Tibial artery (tissue), 4 donors: ENCODE results near the gene ADNP.

Source experiments
- DNase-seq, 2 donors: peaks; one replicate each; pipeline ENCODE4 v3.0.0-alpha.2; 2019
- H3K27ac ChIP-seq, 2 donors: fragments of 200-600 bp; sonication (generic) in 1 of 2; 1 replicate in 1 of 2; 2 replicates in 1 of 2; pipeline ENCODE4 v1.5.1; 2018 to 2019; ENCODE audit warnings: mild to moderate bottlenecking in 1 of 2
- H3K27me3 ChIP-seq, 2 donors: fragments of 200-600 bp; sonication (generic) in 1 of 2; one replicate each; pipeline versions ENCODE4 v1.5.1 to v1.6.0; 2016 to 2019
- H3K36me3 ChIP-seq, 3 donors: fragments of 200-600 bp; sonication (generic) in 2 of 3; one replicate each; pipeline ENCODE4 v1.5.1; 2016 to 2019; ENCODE audit warnings: mild to moderate bottlenecking in 2 of 3
- H3K4me1 ChIP-seq, 4 donors: fragments of 200-600 bp; sonication (generic) in 2 of 4; 1 replicate in 3 of 4; 2 replicates in 1 of 4; pipeline ENCODE4 v1.5.1; 2016 to 2019
- H3K4me3 ChIP-seq, 2 donors: fragments of 200-600 bp; sonication (generic) in 1 of 2; 1 replicate in 1 of 2; 2 replicates in 1 of 2; pipeline ENCODE4 v1.5.1; 2018 to 2019; ENCODE audit warnings: mild to moderate bottlenecking in 2 of 2
- H3K9me3 ChIP-seq, 3 donors: fragments of 200-600 bp; sonication (generic) in 1 of 3; one replicate each; pipeline ENCODE4 v1.5.1; 2016 to 2019
- CTCF ChIP-seq, 2 experiments: fragments of 200-600 bp in 1 of 2; fragments of 450-650 bp in 1 of 2; IDR thresholded peaks; one replicate each; pipeline ENCODE4 v1.5.1; 2017 to 2019; ENCODE audit warnings: antibody characterized with exemption in 2 of 2, mild to moderate bottlenecking in 1 of 2, moderate library complexity in 1 of 2
- intact Hi-C: fragments of 100-400 bp; cut with DNase I; formaldehyde crosslinking; loops from one replicate; pipeline ENCODE4 v1.15.0; 2023; ENCODE audit warnings: low total_unique reads

ADNP gene

GRCh38 chr20:50948132-50948785, 17.0 kb upstream of the ADNP start:
- DNase-seq = no peak
- intact Hi-C loops = no loop called here
- Histone ChIP-seq H3K27ac (no peak overlapping the region), H3K27me3 (no peaks in the 10 kb centered on the region), H3K4me3 (no peak overlapping the region), H3K36me3 (peaks cover 80 to 85% (median 83%) of the 10 kb centered on the region in 3 donors), H3K9me3 (no peaks in the 10 kb centered on the region), H3K4me1 (no peaks in the 10 kb centered on the region)
- no peak for TF ChIP-seq CTCF (IDR thresholded peaks at IDR 0.05)

- no peak for TF ChIP-seq CTCF (IDR thresholded peaks at IDR 0.05)
- Histone ChIP-seq H3K36me3 (peaks cover 76 to 95% (median 90%) of the 10 kb centered on the region in 3 donors), H3K9me3 (no peaks in the 10 kb centered on the region), H3K4me3 (no peak overlapping the region), H3K27me3 (no peaks in the 10 kb centered on the region), H3K4me1 (no peaks in the 10 kb centered on the region), H3K27ac (no peak overlapping the region)
- intact Hi-C loops = no loop called here
- DNase-seq = no peak
These were observed 11.8 kb upstream of the ADNP start for GRCh38 chr20:50943069-50943468.

GRCh38 chr20:50933589-50933988, 2.4 kb upstream of the ADNP start:
- H3K4me1 ChIP-seq = peaks cover 0 to 14% (median 10%) of the 10 kb centered on the region in 4 donors
- H3K9me3 ChIP-seq = no peaks in the 10 kb centered on the region
- H3K27ac ChIP-seq = no peak overlapping the region
- no peak for DNase-seq
- H3K36me3 ChIP-seq = peaks cover 7 to 52% (median 45%) of the 10 kb centered on the region in 3 donors
- H3K27me3 ChIP-seq = no peaks in the 10 kb centered on the region
- intact Hi-C loops = no loop called here
- no peak overlapping the region for H3K4me3 ChIP-seq
- TF ChIP-seq CTCF (IDR thresholded peaks at IDR 0.05) = no peak

DNA sequence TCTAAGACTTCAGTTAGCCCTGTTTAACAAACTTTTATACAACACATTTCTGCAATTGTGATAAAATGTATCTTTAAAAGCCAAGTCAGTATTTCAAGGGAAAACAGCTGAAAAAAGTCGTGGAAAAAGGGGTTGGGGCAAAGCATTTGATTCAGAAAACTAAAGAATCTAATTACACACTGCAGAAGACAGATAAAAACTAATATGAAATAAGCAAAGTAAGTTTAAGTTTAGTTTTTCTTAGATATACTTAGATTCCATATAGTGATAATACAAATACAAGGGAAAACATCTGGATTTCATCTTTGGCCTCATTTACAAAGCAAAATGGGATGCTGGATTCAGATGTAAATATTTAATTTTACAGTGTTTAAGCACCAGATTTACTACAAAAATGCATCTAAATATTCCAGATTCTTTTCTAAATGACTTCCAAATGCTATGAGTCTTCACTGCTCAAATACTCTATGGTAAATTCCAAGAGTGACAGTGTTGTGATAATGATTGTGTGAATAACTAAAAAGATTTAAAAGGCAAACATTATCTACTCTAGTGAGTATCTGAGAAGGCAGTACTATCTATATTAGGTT, 1.5 kb upstream of the ADNP start:
- Histone ChIP-seq H3K27me3 (no peaks in the 10 kb centered on the region), H3K36me3 (peaks cover 7 to 44% (median 40%) of the 10 kb centered on the region in 3 donors), H3K27ac (peak overlapping the region in 1 of 2 donors; percentile 90), H3K4me1 (peaks cover 0 to 17% (median 15%) of the 10 kb centered on the region in 4 donors), H3K4me3 (no peak overlapping the region), H3K9me3 (no peaks in the 10 kb centered on the region)
- intact Hi-C loops = no loop called here
- no peak for DNase-seq
- no peak for TF ChIP-seq CTCF (IDR thresholded peaks at IDR 0.05)

DNA sequence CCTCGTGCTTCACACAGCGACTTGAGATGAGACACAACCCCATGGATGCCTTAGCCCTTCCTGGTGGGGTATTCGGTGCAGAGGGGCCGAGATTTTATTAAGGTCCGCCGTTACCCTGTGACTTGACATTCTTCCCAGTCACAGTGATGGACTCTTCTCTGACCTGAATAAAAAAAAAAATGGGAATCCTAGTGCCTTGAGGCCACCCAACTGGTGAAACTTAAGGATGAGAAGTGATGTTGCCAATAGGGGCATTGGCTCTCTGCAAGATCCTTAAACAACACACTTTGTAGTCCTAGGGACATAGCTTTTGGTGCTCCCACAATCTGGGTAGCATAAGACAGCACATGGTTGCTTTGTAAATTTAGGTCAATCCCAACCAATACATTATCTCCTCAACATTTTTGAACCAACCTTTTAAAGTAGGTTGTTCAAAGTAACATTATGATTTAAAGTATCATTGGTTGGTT, 814 bp upstream of the ADNP start:
- Histone ChIP-seq H3K9me3 (no peaks in the 10 kb centered on the region), H3K27ac (peak overlapping the region; percentile 90 to 99), H3K27me3 (no peaks in the 10 kb centered on the region), H3K36me3 (peaks cover 7 to 38% (median 33%) of the 10 kb centered on the region in 3 donors), H3K4me3 (peak overlapping the region; percentile 68 to 91), H3K4me1 (peaks cover 0 to 24% (median 19%) of the 10 kb centered on the region in 4 donors)
- no peak for DNase-seq
- TF ChIP-seq CTCF (IDR thresholded peaks at IDR 0.05) = no peak
- intact Hi-C loops = no loop called here
